ENCODE results near the gene YWHAG.

DNA sequence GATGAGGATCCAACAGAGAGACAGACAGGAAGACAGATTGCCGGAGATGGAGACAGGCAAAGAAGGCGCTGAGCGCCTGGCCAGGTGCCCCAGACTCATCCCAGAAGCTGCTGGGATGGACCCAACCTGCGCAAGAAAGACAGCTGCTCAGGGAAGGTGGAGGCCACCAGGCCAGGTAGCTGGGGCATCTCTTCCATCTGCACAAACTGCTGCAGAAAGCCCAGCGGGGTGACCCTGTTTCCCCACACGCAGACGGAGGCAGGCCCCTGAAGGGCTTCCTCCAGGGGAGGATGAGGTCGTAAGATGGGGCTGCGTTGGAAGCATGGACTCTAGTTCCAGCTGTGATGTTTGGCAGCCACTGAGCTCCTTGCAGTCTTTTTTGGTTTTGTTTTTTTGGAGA, 16.5 kb upstream of the YWHAG start:
- TF ChIP-seq KAT7 (CRISPR knock-in tag; IDR thresholded peaks at IDR 0.05; ENCODE audit: borderline replicate concordance) = no peak
- TF ChIP-seq FOXP4 (CRISPR knock-in tag; IDR thresholded peaks at IDR 0.05) = no peak
- TF ChIP-seq CTCF (IDR thresholded peaks at IDR 0.05) = no peak
- TF ChIP-seq, protein P1, sequence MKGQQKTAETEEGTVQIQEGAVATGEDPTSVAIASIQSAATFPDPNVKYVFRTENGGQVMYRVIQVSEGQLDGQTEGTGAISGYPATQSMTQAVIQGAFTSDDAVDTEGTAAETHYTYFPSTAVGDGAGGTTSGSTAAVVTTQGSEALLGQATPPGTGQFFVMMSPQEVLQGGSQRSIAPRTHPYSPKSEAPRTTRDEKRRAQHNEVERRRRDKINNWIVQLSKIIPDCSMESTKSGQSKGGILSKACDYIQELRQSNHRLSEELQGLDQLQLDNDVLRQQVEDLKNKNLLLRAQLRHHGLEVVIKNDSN (CRISPR knock-in tag; IDR thresholded peaks at IDR 0.05) = no peak
- no peak for TF ChIP-seq CREB1 (CRISPR knock-in tag; IDR thresholded peaks at IDR 0.05)
- TF ChIP-seq MAX (CRISPR knock-in tag; IDR thresholded peaks at IDR 0.05) = no peak
- no peak for TF ChIP-seq AFF4 (CRISPR knock-in tag; IDR thresholded peaks at IDR 0.05; ENCODE audit: borderline replicate concordance)
- no peak for TF ChIP-seq SMAD3 (CRISPR knock-in tag; IDR thresholded peaks at IDR 0.05; ENCODE audit: borderline replicate concordance)
- TF ChIP-seq ZNF138 (CRISPR knock-in tag; conservative IDR thresholded peaks at IDR 0.05) = no peak
